Heart left ventricle (tissue), 13 donors: ENCODE data around the gene ATG2B.

Experiments used
- CTCF ChIP-seq, 12 donors: fragments of 200-600 bp; sonication (generic) in 4 of 12; IDR thresholded peaks; one replicate each; pipeline versions ENCODE4 v1.5.0 to v1.8.0; 2018 to 2022; ENCODE audit warnings: antibody characterized with exemption in 12 of 12, mild to moderate bottlenecking in 5 of 12
- POLR2A ChIP-seq, 2 donors: fragments of 450-650 bp; IDR thresholded peaks; one replicate each; pipeline ENCODE4 v1.6.1; 2017; ENCODE audit warnings: antibody characterized with exemption in 2 of 2, mild to moderate bottlenecking in 2 of 2, moderate library complexity in 2 of 2
- donor health status: ischemic (EF 13 %, LVEDD 7.1; RV severe dilation, severe dysfunction).
- donor health status: DM: no; HTN: yes; CAD: no.
- donor health status: DM: no; HTN: no; CAD: no.
- donor health status: ischemic (EF 25% LVEDD 6.9; RV normal size, moderate dysfunction).
- donor health status: ischemic (EF 25% LVEDD 5.7; RV mildly dilated, moderate dysfunction).
- donor health status: ischemic (EF 35%, LVEDD 5.7; RV mildly dilated, moderate dysfunction).
- donor health status: nonischemic (EF 11% LVEDD 7.7; RV severe dilation, severe dysfunction).
- donor health status: DM: yes; HTN: yes; CAD: no.
- donor health status: PGD.
- donor health status: ischemic (EF 29% LVEDD 5.4; RV normal size, mild dysfunction).
- donor health status: nonischemic (EF 23%, LVEDD 6.1; RV moderate dilation, normal function).

DNA sequence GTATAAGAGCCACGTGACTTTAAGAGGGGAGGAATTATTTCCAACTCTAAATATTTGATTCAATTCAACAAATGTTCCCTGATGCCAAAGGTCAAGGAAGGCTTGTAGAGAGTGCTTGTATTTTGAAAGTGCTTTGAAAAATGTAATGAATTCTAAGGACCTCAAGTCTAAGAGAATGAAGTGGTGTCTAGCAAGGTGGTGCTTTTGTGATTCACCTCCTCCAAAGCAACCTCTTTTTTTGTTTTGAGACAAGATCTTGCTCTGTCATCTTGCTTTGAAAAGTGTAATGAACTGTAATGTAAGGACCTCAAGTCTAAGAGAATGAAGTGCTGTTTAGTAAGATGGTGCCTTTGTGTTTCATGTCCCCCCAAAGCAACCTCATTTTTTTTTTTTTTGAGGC lies 42.5 kb upstream of the ATG2B start:
- TF ChIP-seq CTCF (IDR thresholded peaks at IDR 0.05) (no peak), POLR2A (IDR thresholded peaks at IDR 0.05) (no peak)
